ENCODE results near the gene GPR162. TPM values are rescaled to one million over a fixed set of nuclear protein-coding genes. Genes with fewer than 3 reads are reported as not detected.

GPR162 gene
- total RNA-seq, 1 donor = 3.0 TPM

DNA sequence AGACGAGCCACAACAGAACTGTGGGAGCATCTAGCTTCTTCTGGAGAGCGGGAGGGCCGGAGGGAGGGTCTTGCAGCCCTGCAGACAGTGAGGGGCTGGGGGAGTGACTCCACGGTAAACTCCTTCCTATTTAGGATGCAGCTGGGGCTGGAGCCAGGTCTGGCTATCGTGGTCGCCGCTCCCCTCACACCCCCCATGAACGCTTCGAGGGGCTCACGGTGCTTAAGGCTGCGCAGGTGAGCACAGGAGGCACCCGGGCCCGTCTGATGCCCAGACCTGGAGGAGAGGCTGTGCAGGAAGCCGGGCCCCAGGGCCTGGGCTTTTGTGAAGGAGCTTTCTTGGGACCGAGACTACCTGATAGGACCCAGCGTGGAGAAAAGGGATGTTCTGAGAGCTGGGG, 15.2 kb downstream of the GPR162 start:
- TF ChIP-seq, protein P1, sequence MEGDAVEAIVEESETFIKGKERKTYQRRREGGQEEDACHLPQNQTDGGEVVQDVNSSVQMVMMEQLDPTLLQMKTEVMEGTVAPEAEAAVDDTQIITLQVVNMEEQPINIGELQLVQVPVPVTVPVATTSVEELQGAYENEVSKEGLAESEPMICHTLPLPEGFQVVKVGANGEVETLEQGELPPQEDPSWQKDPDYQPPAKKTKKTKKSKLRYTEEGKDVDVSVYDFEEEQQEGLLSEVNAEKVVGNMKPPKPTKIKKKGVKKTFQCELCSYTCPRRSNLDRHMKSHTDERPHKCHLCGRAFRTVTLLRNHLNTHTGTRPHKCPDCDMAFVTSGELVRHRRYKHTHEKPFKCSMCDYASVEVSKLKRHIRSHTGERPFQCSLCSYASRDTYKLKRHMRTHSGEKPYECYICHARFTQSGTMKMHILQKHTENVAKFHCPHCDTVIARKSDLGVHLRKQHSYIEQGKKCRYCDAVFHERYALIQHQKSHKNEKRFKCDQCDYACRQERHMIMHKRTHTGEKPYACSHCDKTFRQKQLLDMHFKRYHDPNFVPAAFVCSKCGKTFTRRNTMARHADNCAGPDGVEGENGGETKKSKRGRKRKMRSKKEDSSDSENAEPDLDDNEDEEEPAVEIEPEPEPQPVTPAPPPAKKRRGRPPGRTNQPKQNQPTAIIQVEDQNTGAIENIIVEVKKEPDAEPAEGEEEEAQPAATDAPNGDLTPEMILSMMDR (IDR thresholded peaks at IDR 0.05; ENCODE audit: insufficient read depth, low read depth, low read length) = no peak
- no peak for DNase-seq (ENCODE audit: low read depth)
- H3K4me3 ChIP-seq (ENCODE audit: low read depth, low read length) = no peak overlapping the region

DNA sequence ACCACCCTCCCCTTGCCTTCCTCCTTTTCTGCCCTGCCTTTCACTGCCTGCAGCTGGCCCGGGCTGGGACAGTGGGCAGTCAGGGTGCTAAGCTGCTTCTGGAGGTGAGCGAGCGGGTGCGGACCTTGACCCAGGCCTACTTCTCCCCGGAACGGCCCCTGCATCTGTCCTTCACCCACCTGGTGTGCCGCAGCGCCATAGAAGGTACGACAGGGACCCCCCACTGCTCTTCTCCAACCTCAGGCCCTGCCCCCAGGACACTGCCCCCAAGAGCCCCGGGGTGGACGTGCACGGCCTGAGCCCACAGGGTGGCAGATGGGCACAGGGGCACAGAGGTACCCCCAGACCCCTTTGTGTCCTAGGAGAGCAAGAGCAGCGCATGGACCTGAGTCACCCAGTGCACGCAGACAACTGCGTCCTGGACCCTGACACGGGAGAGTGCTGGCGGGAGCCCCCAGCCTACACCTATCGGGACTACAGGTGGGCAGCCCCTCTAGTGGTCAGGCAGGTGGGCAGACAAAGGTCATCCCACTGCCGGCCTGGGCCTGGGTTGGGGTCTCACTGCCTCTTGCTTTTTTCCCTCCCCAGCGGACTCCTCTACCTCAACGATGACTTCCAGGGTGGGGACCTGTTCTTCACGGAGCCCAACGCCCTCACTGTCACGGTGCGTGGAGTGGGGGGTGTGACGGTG, 15.9 kb downstream of the GPR162 start:
- no peak for DNase-seq (ENCODE audit: low read depth)
- H3K4me3 ChIP-seq (ENCODE audit: low read depth, low read length) = no peak overlapping the region
- TF ChIP-seq, protein P1 (IDR thresholded peaks at IDR 0.05; ENCODE audit: insufficient read depth, low read depth, low read length) = no peak

DNA sequence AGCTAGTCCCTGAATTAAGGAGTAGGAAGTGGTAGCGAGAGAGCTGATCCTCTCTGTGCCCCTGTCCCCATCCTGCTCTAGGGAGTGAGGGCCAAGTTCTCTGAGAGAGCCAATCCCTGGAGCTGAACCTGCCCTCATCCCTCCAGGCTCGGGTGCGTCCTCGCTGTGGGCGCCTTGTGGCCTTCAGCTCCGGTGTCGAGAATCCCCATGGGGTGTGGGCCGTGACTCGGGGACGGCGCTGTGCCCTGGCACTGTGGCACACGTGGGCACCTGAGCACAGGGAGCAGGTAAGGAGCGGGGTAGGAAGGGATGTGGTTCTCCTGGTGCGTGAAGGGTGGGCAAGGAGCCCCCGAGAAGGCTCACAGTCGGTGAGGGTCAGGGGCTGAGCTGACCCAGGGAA, 17.2 kb downstream of the GPR162 start:
- TF ChIP-seq, protein P1 (IDR thresholded peaks at IDR 0.05; ENCODE audit: insufficient read depth, low read depth, low read length) = no peak
- no peak overlapping the region for H3K4me3 ChIP-seq (ENCODE audit: low read depth, low read length)
- no peak for DNase-seq (ENCODE audit: low read depth)

DNA sequence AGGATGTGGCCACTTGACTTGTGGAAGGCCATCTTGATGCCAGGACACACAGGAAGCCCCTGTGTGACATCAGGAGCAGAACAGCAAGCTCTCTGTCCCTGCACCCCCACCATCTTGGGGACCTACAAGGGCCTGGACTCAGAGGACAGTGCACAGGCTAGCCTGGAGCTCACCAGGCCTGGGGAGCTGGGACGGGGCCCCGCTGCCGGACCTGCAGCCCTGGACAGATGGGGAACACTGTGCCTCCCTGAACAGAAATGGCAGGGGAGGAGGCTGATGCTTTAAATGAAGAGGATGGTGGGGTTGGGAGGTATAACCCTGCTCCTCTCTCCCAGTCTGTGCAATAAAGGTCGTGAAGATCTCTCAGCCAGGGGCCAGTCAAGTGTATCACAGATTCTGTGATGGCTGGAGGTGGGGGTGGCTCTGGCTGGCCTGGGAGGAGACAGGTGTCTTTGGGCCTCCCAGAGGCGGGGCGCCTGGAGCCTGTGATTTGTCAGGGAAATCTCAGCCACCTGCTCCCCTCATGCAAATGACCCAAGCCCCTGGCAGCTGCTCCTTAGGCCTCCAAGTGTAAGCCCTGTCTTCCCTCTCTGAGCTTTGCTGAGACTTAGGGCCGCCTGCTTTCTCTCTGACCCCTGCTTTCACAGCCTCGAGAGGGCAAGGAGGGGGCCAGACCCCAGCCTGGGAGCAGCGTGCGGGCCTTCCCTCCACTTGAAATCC, 18.0 kb downstream of the GPR162 start:
- DNase-seq (ENCODE audit: low read depth) = no peak
- H3K4me3 ChIP-seq (ENCODE audit: low read depth, low read length) = no peak overlapping the region
- TF ChIP-seq, protein P1 (IDR thresholded peaks at IDR 0.05; ENCODE audit: insufficient read depth, low read depth, low read length) = no peak

DNA sequence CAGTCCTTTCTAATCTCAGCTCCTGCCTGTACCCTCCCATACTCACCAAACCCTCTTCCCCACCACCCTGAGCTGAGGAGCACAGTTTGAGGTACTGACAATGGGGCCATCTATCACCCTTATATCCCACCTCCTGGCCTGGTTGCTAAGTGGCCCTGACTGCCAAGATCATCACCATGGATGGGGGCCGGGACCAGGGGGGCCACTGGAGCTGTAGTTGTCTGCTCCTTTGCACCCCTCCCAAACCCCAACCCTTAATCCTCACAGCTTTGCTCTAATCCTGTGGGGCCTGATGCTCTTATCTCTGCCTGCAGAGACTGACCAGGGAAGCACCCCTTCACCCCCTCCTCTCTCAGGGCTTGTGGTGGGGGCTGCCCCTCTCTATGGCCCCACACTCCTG, 18.7 kb downstream of the GPR162 start:
- DNase-seq (ENCODE audit: low read depth) = peak; percentile 26
- TF ChIP-seq, protein P1 (IDR thresholded peaks at IDR 0.05; ENCODE audit: insufficient read depth, low read depth, low read length) = no peak
- H3K4me3 ChIP-seq (ENCODE audit: low read depth, low read length) = no peak overlapping the region

DNA sequence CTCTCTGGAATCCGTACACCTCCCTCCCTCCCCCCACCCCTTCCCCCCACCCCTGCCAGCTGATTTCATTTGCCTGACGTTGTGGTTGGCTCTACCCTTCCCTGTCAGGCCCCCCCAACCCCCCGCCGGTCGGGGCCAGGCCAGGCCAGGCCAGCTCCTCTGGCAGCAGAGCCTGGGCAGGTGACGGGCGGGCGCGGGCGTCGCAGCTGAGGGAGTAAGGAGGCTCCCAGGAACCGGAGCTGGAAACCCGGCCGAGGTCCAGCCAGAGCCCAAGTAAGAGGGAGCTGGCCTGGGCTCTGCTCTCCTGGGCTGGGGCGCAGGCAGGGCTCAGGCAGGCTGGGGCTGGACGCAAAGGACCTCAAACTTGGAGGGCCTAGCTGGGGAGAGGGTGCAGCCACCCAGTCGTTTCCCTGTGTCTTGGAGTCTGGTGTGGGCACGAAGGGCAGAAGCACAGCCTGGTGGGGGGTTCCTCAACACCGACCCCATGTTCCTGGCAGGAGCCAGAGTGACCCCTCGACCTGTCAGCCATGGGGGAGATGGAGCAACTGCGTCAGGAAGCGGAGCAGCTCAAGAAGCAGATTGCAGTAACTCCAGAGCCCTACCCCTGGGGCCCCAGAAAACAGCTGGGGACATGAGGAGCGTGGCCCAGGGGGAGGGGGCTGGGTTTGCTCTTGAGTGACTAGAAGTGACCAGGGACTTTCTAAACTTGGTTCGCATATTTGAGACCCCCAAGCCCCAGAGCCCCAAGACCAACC, 19.3 kb downstream of the GPR162 start, which contains the start of gene GNB3:
Gene GNB3, plus strand, starts transcription at position 165 of the 755 bp plus-strand sequence. Its CDS starts 363 bp downstream, at position 528.
- TF ChIP-seq, protein P1 (IDR thresholded peaks at IDR 0.05; ENCODE audit: insufficient read depth, low read depth, low read length) = no peak
- H3K4me3 ChIP-seq (ENCODE audit: low read depth, low read length) = no peak within 1 kb of the TSS
- DNase-seq (ENCODE audit: low read depth) = no peak
